Esophagus squamous epithelium (tissue), 4 donors: ENCODE measurements around the gene WDR88.

Experiments used
- POLR2A ChIP-seq, 4 donors: fragments of 450-650 bp; IDR thresholded peaks; one replicate each; pipeline ENCODE4 v1.6.1; 2017; ENCODE audit warnings: antibody characterized with exemption in 4 of 4, mild to moderate bottlenecking in 4 of 4, moderate library complexity in 3 of 4
- TF ChIP-seq, protein P1 (sequence below), 6 experiments: fragments of 450-650 bp in 4 of 6; fragments of 200-600 bp in 2 of 6; sonication (generic) in 2 of 6; IDR thresholded peaks; one replicate each; pipeline ENCODE4 v1.5.1; 2016 to 2019; ENCODE audit warnings: antibody characterized with exemption in 6 of 6, mild to moderate bottlenecking in 4 of 6, moderate library complexity in 4 of 6

DNA sequence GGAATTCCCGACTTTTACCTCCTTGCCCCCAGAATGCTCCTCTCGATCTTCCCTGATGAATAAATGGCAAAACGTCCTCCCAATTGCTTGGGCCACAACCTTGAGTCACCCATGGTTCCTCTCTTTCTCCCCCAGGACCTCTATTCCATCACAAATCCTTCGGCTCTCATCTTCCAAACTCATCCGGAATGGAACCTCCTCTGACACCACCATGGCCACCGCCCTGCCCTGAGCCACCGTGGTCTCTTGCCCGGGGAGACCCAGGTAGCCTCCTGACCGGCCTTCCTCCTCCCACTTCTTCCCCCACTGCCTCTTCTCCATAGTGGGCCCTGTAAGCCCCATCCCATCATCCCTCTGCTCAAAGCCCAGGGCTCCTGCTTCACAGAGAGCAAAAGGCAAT lies 88.8 kb downstream of the WDR88 start:
- TF ChIP-seq, protein P1, sequence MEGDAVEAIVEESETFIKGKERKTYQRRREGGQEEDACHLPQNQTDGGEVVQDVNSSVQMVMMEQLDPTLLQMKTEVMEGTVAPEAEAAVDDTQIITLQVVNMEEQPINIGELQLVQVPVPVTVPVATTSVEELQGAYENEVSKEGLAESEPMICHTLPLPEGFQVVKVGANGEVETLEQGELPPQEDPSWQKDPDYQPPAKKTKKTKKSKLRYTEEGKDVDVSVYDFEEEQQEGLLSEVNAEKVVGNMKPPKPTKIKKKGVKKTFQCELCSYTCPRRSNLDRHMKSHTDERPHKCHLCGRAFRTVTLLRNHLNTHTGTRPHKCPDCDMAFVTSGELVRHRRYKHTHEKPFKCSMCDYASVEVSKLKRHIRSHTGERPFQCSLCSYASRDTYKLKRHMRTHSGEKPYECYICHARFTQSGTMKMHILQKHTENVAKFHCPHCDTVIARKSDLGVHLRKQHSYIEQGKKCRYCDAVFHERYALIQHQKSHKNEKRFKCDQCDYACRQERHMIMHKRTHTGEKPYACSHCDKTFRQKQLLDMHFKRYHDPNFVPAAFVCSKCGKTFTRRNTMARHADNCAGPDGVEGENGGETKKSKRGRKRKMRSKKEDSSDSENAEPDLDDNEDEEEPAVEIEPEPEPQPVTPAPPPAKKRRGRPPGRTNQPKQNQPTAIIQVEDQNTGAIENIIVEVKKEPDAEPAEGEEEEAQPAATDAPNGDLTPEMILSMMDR (IDR thresholded peaks at IDR 0.05), result no peak
- no peak for TF ChIP-seq POLR2A (IDR thresholded peaks at IDR 0.05)
